Measurements from ENCODE around the gene IFT80. TPM values are rescaled to one million over a fixed set of nuclear protein-coding genes. Genes with fewer than 3 reads are reported as not detected.
A peak's percentile ranks its signal among the peaks of the same experiment; 100 is the strongest.

IFT80 gene
- 10 to 100 TPM; 13.2 to 18.3 (median 16.2) TPM for total RNA-seq
- long read RNA-seq, donor 1, full-length matches to known transcripts, result 3 of 4 reads
- long read RNA-seq, donor 1, partial matches to known transcripts, result 0 of 4 reads
- long read RNA-seq, donor 1, other reads (novel, unspliced or antisense), result 1 of 4 reads
- long read RNA-seq, donor 2, result 0 reads

GRCh38 chr3:160399125-160400029, at the start of gene IFT80, which contains the start of gene SMC4:
Gene IFT80 (minus strand): TSS chr3:160399225. CDS start chr3:160384600, 14,625 bp downstream.
Gene SMC4 (plus strand): TSS chr3:160399650. CDS start chr3:160400827, 1,177 bp downstream.
- Histone ChIP-seq H3K4me1 (ENCODE audit: low read depth) (peaks cover 3% of the 10 kb centered on the region), H3K4me3 (peak within 1 kb of the TSS; percentile 48), H3K36me3 (ENCODE audit: low read depth) (no peaks in the 10 kb centered on the region), H3K9me3 (no peaks in the 10 kb centered on the region)
- DNase-seq (peak; percentile 97 to 98 (median 98)), ATAC-seq (peak; percentile 96)
- no peak for TF ChIP-seq CTCF (IDR thresholded peaks at IDR 0.05)
- intact Hi-C loops (cut with DNase I, micrococcal nuclease), result no loop called here

GRCh38 chr3:160447544-160447943, 48.5 kb upstream of the IFT80 start:
- no peak overlapping the region for H3K4me3 ChIP-seq
- no peak for TF ChIP-seq CTCF (IDR thresholded peaks at IDR 0.05)
- ATAC-seq (no peak), DNase-seq (no peak)
- no peaks in the 10 kb centered on the region for H3K4me1 ChIP-seq (ENCODE audit: low read depth)
- intact Hi-C loops (cut with DNase I, micrococcal nuclease), result no loop called here
- H3K9me3 ChIP-seq, result no peaks in the 10 kb centered on the region
- H3K36me3 ChIP-seq (ENCODE audit: low read depth), result no peaks in the 10 kb centered on the region

GRCh38 chr3:160446522-160447056, 47.6 kb upstream of the IFT80 start:
- Histone ChIP-seq H3K4me1 (ENCODE audit: low read depth) (no peaks in the 10 kb centered on the region), H3K36me3 (ENCODE audit: low read depth) (no peaks in the 10 kb centered on the region), H3K4me3 (no peak overlapping the region), H3K9me3 (no peaks in the 10 kb centered on the region)
- no peak for TF ChIP-seq CTCF (IDR thresholded peaks at IDR 0.05)
- no peak for DNase-seq
- ATAC-seq, result no peak
- intact Hi-C loops (cut with DNase I, micrococcal nuclease), result no loop called here

GRCh38 chr3:160445854-160446253, 46.8 kb upstream of the IFT80 start:
- intact Hi-C loops (cut with DNase I, micrococcal nuclease), result no loop called here
- Histone ChIP-seq H3K4me1 (ENCODE audit: low read depth) (no peaks in the 10 kb centered on the region), H3K4me3 (no peak overlapping the region), H3K36me3 (ENCODE audit: low read depth) (no peaks in the 10 kb centered on the region), H3K9me3 (no peaks in the 10 kb centered on the region)
- TF ChIP-seq CTCF (IDR thresholded peaks at IDR 0.05), result no peak
- DNase-seq (no peak), ATAC-seq (no peak)

- Histone ChIP-seq H3K9me3 (no peaks in the 10 kb centered on the region), H3K4me3 (no peak overlapping the region), H3K4me1 (ENCODE audit: low read depth) (no peaks in the 10 kb centered on the region), H3K36me3 (ENCODE audit: low read depth) (no peaks in the 10 kb centered on the region)
- ATAC-seq (no peak), DNase-seq (no peak)
- intact Hi-C loops (cut with DNase I, micrococcal nuclease), result no loop called here
- no peak for TF ChIP-seq CTCF (IDR thresholded peaks at IDR 0.05)
Observed at GRCh38 chr3:160444411-160444810, 45.4 kb upstream of the IFT80 start.

Measured in mucosa of descending colon (tissue), 3 donors.